22Rv1 (cell line): Measurements from ENCODE around the gene IDI2.
"Not testable (repeated sequence)": the region's sequence is repeated elsewhere in the genome, so short reads cannot be mapped to it uniquely, and the experiment has no call there.

Experiments
- H3K27ac ChIP-seq: fragments of 450-650 bp; 2 replicates; pipeline ENCODE4 v1.5.1; 2017
- ZFX ChIP-seq: fragments of 450-650 bp; IDR thresholded peaks from 2 replicates; pipeline ENCODE4 v1.6.1; 2017; ENCODE audit warnings: antibody characterized with exemption, borderline replicate concordance
- TF ChIP-seq, protein P1 (sequence below): fragments of 450-650 bp; IDR thresholded peaks from 2 replicates; pipeline ENCODE4 v1.5.1; 2017; ENCODE audit warnings: mild to moderate bottlenecking

Gene IDI2

DNA sequence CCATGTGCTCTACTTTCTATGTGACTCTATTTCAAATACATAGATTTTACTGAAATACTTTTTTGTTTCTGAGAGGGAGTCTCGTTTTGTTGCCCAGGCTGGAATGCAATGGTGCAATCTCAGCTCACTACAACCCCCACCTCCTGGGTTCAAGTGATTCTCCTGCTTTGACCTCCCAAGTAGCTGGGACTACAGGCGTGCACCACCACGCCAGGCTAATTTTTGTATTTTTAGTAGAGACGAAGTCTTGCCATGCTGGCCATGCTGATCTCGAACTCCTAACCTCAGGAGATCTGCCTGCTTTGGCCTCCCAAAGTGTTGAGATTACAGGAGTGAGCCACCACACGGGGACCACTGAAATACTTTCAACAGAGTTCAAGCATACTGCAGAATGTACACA, 19.8 kb upstream of the IDI2 start:
- no peak for TF ChIP-seq ZFX
- TF ChIP-seq, protein P1, sequence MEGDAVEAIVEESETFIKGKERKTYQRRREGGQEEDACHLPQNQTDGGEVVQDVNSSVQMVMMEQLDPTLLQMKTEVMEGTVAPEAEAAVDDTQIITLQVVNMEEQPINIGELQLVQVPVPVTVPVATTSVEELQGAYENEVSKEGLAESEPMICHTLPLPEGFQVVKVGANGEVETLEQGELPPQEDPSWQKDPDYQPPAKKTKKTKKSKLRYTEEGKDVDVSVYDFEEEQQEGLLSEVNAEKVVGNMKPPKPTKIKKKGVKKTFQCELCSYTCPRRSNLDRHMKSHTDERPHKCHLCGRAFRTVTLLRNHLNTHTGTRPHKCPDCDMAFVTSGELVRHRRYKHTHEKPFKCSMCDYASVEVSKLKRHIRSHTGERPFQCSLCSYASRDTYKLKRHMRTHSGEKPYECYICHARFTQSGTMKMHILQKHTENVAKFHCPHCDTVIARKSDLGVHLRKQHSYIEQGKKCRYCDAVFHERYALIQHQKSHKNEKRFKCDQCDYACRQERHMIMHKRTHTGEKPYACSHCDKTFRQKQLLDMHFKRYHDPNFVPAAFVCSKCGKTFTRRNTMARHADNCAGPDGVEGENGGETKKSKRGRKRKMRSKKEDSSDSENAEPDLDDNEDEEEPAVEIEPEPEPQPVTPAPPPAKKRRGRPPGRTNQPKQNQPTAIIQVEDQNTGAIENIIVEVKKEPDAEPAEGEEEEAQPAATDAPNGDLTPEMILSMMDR, result no peak
- H3K27ac ChIP-seq, result peak overlapping the region; percentile 38

DNA sequence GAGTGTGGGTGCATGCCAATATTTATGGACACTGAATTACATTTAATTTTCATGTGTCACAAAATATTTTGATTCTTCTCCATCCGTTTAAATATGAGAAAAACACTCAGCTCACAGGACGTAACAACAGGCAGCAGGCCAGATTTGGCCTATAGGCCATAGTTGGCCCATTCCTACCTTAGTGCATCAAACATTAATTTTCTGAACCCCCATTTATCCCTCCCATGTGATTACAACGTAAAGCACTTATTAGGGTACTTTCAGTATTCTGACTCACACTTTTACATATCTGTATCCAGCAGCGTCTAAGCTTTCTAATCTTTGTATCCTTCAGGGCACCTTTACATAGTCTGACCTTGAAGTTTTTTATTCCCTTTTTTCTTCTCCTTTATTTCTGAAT, 19.3 kb upstream of the IDI2 start:
- peak overlapping the region; percentile 38 for H3K27ac ChIP-seq
- TF ChIP-seq, protein P1, result no peak
- TF ChIP-seq ZFX, result no peak

DNA sequence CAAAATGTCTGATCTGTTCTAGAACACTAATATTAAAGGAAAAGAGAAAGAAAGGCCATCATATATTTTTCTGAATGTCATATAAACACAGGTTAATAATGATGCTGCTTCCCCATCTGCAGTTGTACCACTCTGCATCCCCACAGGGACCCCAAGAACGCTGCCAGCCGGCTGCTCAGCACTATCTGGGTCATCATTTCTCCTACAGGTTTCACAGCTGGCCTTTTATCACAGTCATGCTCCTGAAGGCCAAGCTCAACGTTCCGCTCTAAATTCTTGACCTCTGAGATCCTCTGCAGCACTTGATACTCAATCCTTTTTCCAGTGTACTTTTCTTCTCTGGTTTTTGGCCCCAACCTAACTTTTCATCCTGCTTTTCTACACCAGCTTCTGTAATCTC, 18.5 kb upstream of the IDI2 start:
- peak overlapping the region; percentile 38 for H3K27ac ChIP-seq
- TF ChIP-seq, protein P1, result no peak
- no peak for TF ChIP-seq ZFX

DNA sequence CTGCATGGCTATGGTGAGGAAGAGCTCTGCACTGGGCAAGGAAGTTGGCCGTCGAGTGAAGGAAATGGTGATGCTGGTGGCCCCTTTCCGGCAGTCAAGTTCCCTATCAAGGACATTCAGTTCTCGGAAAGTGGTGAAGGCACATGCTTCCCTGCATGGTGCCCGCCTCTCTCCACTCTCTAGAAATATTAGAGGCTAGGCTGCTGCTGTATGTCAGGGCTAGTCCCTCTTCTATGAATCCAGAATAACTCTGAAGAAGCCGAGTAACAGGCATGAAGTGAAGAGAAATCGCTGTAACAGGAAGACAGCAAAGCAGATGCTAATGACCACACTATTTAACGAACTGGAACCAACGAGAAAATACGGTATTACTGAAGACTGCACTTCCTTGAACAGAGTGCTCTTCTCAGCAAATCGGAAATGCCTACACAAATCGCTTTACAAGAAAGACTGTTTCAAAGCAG, 17.9 kb upstream of the IDI2 start:
- peak overlapping the region; percentile 38; the same call in 1 of the 2 replicates for H3K27ac ChIP-seq
- TF ChIP-seq, protein P1, result no peak
- TF ChIP-seq ZFX, result no peak

DNA sequence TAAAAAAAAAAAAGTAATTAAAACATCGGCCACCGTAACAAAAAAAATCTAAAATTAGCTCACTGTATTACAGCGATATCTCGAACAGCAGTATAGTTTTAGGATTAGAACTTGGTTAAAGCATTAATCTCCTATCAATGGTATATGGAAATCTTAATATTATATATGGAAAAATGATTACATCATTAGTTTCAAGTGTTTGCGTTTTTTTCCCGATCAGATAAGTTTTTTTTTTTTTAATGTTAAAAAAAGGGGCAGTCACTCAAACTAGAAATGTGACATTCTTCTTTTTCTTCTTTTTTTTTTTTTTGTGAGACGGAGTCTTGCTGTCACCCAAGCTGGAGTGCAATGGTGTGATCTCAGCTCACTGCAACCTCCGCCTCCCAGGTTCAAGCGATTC, 15.9 kb upstream of the IDI2 start:
- TF ChIP-seq, protein P1, result no peak
- TF ChIP-seq ZFX, result no peak
- H3K27ac ChIP-seq, result 0 out of 2 replicates have a peak overlapping the region, but pooled peaks have one; percentile 3

DNA sequence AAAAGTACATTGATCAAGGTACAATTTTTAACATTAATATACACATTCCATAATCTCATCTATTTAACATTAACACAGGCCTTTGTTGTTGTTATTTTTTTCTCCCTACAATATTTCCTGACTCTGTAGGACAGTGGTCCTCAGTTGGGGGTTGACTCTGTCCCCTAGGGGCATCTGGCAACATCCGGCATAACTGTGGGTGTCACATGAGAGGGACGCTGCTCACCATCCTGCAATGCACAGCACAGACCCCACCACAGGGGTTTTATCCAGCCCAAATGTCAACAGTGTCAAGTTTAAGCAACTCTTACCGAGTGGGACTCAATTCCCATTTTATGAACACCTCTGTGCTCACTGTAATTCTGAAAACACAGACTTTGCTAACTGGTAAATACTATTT, 14.5 kb upstream of the IDI2 start:
- H3K27ac ChIP-seq, result no peak overlapping the region
- TF ChIP-seq, protein P1, result no peak
- no peak for TF ChIP-seq ZFX

DNA sequence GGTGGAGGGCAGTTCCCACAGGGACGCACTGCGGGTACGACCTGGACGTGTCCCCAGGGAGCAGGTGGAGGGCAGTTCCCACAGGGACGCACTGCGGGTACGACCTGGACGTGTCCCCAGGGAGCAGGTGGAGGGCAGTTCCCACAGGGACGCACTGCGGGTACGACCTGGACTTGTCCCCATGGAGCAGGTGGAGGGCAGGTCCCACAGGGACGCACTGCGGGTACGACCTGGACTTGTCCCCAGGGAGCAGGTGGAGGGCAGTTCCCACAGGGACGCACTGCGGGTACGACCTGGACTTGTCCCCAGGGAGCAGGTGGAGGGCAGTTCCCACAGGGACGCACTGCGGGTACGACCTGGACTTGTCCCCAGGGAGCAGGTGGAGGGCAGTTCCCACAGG, 13.1 kb upstream of the IDI2 start:
- not testable (repeated sequence) for H3K27ac ChIP-seq

DNA sequence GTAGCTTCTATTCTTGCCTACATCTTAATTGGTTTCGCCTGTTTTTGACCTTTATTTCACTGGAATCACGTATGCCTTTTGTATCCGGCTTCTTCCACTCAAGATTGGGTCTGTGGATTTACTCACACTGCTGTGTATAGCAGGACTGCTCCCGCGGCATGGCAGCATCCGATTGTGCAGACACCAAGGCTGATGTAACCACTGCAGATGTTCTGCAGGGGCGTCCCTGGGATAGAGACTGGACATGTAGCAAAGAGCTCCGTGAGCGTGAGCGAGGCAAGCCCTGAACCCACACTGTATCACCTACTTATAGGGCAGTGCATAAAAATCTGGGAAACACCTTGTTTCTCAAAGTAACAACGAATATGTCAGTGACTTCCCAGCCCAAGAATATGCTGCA, 11.4 kb upstream of the IDI2 start:
- no peak for TF ChIP-seq ZFX
- TF ChIP-seq, protein P1, result no peak
- peak overlapping the region; percentile 40 for H3K27ac ChIP-seq
